GM20000 (cell line): ENCODE data around the gene PRR12.

Source experiments
- DNase-seq: peaks from one replicate; pipeline ENCODE4 v3.0.0; 2012; ENCODE audit warnings: low spot score
- TF ChIP-seq, protein P1 (sequence below): IDR thresholded peaks from 2 replicates; pipeline ENCODE4 v1.5.1; 2012; ENCODE audit warnings: mild to moderate bottlenecking, control low read depth; ENCODE audit errors: extremely low read depth, missing control alignments

The PRR12 gene, protein sequence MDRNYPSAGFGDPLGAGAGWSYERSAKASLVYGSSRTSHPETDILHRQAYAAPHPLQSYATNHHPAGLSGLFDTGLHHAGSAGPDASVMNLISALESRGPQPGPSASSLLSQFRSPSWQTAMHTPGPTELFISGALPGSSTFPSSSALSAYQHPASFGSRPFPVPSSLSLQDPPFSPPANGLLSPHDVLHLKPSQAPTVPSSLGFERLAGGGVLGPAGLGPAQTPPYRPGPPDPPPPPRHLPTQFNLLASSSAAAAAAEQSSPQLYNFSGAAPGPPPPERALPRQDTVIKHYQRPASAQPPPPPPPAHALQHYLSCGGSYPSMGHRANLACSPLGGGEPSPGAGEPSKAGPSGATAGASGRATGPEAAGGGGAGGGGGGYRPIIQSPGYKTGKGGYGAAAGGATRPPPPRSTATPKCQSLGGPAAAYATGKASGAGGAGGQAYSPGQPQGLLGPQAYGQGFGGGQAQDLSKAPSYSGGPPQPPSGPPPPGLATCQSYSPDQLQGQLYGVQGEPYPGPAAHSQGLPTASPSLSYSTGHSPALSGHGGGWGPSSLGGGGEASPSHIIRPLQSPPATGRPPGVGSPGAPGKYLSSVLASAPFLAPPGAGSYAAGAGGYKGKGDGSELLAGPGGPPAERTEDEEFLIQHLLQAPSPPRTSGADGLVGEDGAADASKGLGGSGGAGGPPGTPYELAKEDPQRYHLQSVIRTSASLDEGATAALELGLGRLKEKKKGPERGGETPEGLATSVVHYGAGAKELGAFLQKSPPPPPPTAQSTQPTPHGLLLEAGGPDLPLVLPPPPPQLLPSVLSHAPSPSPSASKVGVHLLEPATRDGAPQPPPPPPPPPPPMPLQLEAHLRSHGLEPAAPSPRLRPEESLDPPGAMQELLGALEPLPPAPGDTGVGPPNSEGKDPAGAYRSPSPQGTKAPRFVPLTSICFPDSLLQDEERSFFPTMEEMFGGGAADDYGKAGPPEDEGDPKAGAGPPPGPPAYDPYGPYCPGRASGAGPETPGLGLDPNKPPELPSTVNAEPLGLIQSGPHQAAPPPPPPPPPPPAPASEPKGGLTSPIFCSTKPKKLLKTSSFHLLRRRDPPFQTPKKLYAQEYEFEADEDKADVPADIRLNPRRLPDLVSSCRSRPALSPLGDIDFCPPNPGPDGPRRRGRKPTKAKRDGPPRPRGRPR (N-terminal part only)

DNA sequence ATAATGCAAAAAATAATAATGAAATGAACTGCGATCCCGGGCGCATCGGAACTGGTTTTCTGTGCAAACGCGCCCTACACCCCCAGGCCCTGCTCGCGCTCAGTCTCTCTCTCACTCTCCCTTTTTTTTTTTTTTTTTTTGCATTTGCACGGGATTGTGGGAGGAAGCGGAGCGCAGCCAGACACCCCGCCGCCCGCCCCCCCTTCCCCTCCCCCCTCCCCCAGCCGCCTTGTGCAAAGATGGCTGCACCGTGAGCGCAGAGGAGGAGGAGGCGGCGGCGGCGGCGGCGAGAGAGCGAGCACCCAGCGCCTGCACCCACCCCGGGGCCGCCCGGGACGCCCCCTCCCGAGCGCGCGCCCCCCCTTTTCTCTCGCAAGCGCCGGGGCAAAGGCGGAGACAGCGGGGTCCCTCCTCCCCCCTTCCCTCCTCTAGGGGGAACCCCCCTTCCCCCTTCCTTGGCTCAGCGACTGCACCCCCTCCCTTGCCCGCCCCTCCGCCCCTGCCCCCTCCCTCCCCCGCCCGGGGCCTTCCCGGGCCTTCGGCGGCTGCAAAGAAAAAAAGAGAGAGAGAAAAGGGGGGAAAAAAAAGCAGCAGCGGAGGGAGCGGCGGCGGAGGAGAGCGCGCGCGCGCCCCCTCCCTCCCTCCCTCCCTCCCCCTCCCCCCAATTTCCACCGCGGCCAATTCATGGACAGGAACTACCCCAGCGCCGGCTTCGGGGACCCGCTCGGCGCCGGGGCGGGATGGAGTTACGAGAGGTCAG, at the start of gene PRR12:
TSS of gene PRR12 (plus strand) at position 212 of the 760 bp plus-strand sequence. CDS start at position 685, 473 bp downstream.
- TF ChIP-seq, protein P1, sequence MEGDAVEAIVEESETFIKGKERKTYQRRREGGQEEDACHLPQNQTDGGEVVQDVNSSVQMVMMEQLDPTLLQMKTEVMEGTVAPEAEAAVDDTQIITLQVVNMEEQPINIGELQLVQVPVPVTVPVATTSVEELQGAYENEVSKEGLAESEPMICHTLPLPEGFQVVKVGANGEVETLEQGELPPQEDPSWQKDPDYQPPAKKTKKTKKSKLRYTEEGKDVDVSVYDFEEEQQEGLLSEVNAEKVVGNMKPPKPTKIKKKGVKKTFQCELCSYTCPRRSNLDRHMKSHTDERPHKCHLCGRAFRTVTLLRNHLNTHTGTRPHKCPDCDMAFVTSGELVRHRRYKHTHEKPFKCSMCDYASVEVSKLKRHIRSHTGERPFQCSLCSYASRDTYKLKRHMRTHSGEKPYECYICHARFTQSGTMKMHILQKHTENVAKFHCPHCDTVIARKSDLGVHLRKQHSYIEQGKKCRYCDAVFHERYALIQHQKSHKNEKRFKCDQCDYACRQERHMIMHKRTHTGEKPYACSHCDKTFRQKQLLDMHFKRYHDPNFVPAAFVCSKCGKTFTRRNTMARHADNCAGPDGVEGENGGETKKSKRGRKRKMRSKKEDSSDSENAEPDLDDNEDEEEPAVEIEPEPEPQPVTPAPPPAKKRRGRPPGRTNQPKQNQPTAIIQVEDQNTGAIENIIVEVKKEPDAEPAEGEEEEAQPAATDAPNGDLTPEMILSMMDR: no peak
- peak; percentile 91 for DNase-seq

DNA sequence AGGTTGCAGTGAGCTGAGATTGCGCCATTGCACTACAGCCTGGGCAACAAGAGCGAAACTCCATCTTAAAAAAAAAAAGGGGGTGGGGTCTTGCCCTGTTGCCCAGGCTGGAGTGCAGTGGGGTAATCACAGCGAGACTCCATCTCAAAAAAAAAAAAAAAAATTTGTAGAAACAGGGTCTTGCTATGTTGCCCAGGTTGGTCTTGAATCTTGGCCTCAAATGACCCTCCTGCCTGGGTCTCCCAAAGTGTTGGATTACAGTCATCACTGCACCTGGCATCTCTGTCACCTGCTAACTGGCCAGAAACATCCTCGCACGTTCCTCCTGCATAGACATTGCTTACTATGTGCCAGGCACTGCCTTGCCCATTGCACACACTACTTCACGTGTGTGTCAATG, 49.1 kb upstream of the PRR12 start:
- TF ChIP-seq, protein P1: no peak
- no peak for DNase-seq

DNA sequence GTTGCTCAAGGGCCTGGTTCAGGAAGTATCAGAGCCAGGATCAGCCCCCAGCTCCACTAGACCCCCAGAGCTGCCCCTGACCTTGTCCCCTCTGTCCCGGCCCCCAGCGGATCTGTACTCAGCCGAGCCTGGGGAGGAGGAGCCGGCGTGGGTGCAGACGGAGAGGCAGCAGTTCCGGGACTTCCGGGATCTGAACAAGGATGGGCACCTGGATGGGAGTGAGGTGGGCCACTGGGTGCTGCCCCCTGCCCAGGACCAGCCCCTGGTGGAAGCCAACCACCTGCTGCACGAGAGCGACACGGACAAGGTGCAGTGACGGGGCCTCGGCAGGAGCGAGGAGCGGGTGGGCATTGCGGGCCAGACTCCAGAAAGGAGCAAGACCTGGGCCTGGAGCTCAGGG, 48.5 kb upstream of the PRR12 start:
- TF ChIP-seq, protein P1: no peak

DNA sequence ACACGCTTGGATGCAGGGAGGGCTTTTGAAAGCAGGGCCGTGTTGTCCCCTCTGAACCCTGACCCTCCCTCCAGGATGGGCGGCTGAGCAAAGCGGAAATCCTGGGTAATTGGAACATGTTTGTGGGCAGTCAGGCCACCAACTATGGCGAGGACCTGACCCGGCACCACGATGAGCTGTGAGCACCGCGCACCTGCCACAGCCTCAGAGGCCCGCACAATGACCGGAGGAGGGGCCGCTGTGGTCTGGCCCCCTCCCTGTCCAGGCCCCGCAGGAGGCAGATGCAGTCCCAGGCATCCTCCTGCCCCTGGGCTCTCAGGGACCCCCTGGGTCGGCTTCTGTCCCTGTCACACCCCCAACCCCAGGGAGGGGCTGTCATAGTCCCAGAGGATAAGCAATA, 48.0 kb upstream of the PRR12 start:
- DNase-seq: no peak
- TF ChIP-seq, protein P1: no peak

More for the DNA sequence above, 48.5 kb upstream of the PRR12 start:
- DNase-seq: no peak

DNA sequence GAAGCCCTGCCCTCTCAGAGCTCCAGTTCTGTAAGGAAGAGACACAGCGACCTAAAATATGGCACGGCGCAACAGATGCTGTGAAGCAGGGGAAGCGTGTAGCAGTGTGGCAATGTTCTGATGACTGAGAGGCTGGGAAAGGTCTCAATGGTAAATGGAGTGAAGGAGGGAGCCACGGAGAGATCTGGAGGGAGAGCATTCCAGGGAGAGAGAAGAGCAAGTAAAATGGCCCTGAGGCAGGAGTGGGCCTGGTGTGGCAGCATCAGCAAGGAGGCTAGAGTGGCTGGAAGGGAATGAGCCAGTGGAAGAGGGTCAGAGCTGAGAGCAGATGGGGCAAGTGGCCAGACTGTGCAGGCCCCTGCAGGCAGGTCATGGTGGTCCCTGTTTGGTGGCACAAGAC, 46.8 kb upstream of the PRR12 start:
- TF ChIP-seq, protein P1: no peak
- no peak for DNase-seq

DNA sequence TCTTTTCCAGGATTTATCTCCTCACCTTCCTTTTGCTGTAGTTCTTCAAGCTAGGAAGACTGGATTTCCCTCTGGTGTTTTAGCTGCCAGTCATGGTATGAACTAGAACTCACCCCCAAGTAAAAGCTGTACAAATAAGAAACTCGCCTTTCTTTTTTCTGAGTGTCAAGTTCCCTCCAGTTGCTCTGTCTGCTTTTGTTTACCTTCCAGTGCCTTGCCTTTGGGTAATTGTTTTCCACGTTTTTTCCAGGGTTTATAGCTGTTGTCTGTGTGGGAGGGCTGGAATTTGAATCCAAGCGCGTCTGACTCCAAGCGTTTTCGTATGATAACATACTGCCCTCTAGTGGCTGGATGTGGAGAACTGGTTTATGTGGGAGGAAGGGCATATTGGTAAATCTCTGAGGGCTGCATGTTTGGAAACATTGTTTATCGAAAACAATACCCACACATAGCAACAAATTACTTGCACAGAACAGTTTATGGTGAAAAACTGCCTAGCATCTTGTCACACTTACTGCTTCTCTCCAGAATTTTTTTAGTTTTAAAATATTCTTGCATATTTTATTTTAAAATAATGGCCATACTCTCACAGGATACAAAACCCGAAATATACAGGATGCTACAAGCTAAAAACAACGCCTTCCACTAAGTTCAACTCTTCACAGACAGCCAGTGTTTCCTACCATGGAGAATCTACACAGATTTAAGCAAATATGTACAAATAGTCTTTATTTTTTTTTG, 44.0 kb upstream of the PRR12 start:
- peak; percentile 85 for DNase-seq
- TF ChIP-seq, protein P1: peak; percentile 80
